Right ventricle myocardium inferior (tissue), 1 donor: ENCODE measurements around the gene PLCH1. TPM values are rescaled to one million over a fixed set of nuclear protein-coding genes. Genes with fewer than 3 reads are reported as not detected.
"Not testable (repeated sequence)": the region's sequence is repeated elsewhere in the genome, so short reads cannot be mapped to it uniquely, and the experiment has no call there.

Source experiments
- ATAC-seq: fragments of 200-7000 bp; cut with Tn5 transposase; one replicate; pipeline ENCODE4 v1.9.1; 2020; ENCODE audit warnings: mild to moderate bottlenecking, moderate library complexity
- DNase-seq: peaks from one replicate; pipeline ENCODE4 v3.0.0; 2021; ENCODE audit errors: missing footprints
- intact Hi-C: fragments of 100-400 bp; cut with DNase I; formaldehyde crosslinking; loops from one replicate; pipeline ENCODE4 v1.11.0; 2022
- total RNA-seq: library from RNA; stranded (reverse); fragmentation: NEBNext Ultra II Directional; extraction: Animal tissue kit (Norgen Biotek cat#: 25700); gene quantifications from one replicate; pipeline ENCODE4 v1.2.1, GENCODE V29; 2021
- donor health status: DM: no; HTN: yes; CAD: no; lungs with severe emphysema.

Gene PLCH1
- total RNA-seq, 1 donor from 2014 or later: 1.3 TPM

GRCh38 chr3:155658671-155659261 lies 86.1 kb downstream of the PLCH1 start:
- DNase-seq (no peak), ATAC-seq (no peak)
- intact Hi-C loops: no loop called here

- intact Hi-C loops: no loop called here
- ATAC-seq: no peak
- DNase-seq: no peak
Observed at GRCh38 chr3:155658006-155658405, 86.9 kb downstream of the PLCH1 start.

GRCh38 chr3:155657161-155657560 lies 87.7 kb downstream of the PLCH1 start:
- intact Hi-C loops: no loop called here
- DNase-seq: no peak
- no peak for ATAC-seq

GRCh38 chr3:155656466-155656865 lies 88.4 kb downstream of the PLCH1 start:
- DNase-seq (no peak), ATAC-seq (no peak)
- intact Hi-C loops: no loop called here

- ATAC-seq (no peak), DNase-seq (no peak)
- intact Hi-C loops: no loop called here
Observed at GRCh38 chr3:155651489-155652218, 93.2 kb downstream of the PLCH1 start.

DNA sequence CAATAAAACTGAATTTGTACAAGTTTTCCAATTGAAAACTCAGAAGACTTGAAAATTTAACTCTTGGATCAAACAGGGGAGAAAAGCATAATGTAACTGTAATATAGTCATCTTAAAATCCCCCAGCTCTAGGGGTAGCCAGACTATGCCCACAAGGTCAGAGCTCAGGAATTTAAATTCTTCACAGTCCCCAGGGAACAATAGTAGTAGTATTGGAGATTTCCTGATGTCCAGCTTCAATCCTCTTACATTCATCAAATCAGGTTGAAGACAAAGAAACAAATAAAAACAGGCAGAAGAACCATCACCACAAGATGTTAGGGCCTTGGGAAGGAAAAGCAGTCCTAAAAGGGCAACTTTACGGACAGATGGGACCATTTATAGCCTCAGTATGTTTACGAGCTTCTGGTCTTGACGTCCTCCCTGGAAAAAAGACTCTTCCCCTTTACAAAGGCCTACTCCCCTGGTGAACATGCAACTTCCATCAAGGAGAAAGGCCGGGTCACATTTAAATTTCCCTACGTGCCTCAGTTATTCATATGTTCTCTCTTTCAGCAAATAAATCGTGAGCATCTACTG lies 96.8 kb downstream of the PLCH1 start:
- DNase-seq: no peak
- intact Hi-C loops: no loop called here
- ATAC-seq: no peak

- DNase-seq (no peak), ATAC-seq (no peak)
- intact Hi-C loops: no loop called here
Observed at GRCh38 chr3:155647206-155647605, 97.7 kb downstream of the PLCH1 start.

GRCh38 chr3:155646669-155647068 lies 98.2 kb downstream of the PLCH1 start:
- no peak for DNase-seq
- intact Hi-C loops: no loop called here
- no peak for ATAC-seq

DNA sequence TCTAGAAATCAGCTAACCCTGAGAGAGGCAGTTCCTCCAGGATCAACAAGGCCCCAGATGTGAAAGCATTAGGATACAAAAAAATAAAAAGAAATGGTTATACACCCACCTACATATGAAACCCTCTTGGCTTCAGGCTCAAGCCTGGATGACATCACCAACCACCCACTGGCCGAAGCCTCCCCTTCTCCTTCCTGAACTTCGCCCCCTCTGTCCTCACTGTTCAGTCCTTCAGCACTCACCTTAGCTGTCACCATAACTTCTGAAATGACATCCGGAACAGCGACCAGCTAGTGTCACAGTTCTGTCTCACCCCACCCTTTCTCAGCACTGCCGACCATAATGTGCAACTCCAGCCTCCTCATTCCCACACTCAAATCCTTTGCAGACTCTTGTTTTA lies 98.7 kb downstream of the PLCH1 start:
- no peak for DNase-seq

GRCh38 chr3:155643581-155644165 lies 101.2 kb downstream of the PLCH1 start:
- no peak for ATAC-seq

More for the DNA sequence above, 98.7 kb downstream of the PLCH1 start:
- ATAC-seq: peak; percentile 28
- intact Hi-C loops: no loop called here

GRCh38 chr3:155641956-155642355 lies 102.9 kb downstream of the PLCH1 start:
- ATAC-seq (no peak), DNase-seq (no peak)
- intact Hi-C loops: no loop called here

More at GRCh38 chr3:155643581-155644165, 101.2 kb downstream of the PLCH1 start:
- intact Hi-C loops: no loop called here
- DNase-seq: no peak

DNA sequence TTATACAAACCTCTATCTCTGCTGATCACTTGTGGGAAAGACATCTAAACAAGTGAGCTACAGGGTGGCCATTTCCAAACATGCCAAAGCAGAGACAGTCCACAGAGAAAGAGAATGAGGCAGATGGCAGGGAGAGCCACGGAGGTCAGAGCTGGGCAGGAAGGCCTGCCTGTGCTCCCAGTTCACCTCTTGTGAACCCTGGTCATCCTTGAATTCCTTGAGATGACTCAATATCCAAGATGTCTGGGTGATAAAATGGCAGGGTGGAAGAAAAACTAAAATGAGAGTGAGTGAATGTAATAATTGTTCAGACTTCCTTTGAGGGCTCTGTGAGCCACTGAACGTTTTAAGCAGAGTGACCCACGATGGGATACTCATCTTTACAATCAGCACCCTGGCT lies 104.8 kb downstream of the PLCH1 start:
- intact Hi-C loops: no loop called here
- no peak for ATAC-seq

GRCh38 chr3:155639462-155640055 lies 105.3 kb downstream of the PLCH1 start:
- intact Hi-C loops: no loop called here
- DNase-seq (no peak), ATAC-seq (no peak)

More for the DNA sequence above, 104.8 kb downstream of the PLCH1 start:
- DNase-seq: no peak

DNA sequence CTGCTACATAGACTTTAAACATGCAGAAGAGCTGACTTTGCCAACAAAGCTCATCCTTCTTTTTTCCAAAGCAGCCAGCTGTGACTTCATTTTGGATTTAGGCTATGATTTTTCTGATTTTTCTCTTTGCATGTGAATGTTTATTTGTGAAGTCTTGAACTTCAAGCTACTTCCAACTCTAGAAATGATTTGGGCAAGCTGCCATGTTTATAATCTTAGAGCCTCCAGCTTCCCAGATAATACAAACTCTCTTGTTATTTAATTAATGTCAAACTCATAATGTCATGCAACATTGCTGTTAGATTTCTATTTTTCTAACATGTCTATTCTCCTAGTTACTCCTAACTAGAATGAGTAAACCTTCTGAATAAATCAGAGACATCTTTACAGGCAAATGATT lies 106.4 kb downstream of the PLCH1 start:
- ATAC-seq, intact Hi-C loops, DNase-seq: not testable (repeated sequence)

DNA sequence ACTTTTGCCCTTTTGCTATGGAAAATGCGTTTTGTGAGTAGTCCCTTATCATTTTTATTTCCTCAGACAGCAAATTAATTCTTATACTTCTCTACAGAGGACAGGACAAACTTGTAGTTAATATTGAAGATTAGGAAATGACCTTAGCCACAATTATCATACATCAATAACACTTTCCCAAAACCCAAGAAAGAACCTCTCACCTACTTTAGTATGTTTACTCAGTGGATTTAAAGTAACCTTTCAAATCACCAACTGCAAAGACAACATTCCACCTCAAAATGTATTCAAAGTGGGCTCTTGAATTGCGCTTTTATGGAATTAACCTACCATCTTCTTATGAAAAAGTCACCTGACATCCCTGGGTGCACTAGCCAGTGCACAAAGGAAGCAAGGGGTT lies 107.3 kb downstream of the PLCH1 start:
- DNase-seq (no peak), ATAC-seq (no peak)
- intact Hi-C loops: no loop called here

- intact Hi-C loops: no loop called here
- DNase-seq: no peak
- no peak for ATAC-seq
Observed at GRCh38 chr3:155635056-155635455, 109.8 kb downstream of the PLCH1 start.

DNA sequence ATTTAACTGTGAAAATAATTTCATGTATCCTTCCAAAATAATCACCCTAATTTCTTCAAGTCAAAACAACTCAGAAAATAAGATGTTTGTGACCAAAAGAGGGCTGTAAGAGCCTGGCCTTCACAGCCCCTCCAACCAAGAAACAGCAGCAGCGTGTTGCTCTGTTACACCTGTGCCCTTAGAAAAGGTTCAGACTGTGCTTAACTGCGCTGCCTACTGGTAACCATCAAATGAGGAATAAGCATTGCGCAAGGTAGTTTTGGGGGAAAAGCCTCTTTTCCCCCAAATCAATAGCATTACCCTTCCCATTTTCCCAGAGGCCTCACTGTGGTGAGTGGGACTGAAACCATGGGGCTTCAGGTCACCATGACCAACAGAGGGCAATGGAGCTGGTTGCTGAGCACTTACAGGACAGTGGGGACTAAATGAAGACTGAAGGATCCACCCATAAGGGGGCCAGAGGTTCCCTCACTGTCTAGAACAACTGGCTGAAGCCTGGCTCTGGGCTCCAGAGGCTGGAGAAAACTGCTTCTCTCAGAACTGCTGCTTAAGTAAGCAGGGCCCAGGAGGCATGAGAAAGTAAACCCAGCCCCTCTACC lies 110.7 kb downstream of the PLCH1 start:
- ATAC-seq: peak; percentile 23
- DNase-seq: no peak
- intact Hi-C loops: no loop called here

DNA sequence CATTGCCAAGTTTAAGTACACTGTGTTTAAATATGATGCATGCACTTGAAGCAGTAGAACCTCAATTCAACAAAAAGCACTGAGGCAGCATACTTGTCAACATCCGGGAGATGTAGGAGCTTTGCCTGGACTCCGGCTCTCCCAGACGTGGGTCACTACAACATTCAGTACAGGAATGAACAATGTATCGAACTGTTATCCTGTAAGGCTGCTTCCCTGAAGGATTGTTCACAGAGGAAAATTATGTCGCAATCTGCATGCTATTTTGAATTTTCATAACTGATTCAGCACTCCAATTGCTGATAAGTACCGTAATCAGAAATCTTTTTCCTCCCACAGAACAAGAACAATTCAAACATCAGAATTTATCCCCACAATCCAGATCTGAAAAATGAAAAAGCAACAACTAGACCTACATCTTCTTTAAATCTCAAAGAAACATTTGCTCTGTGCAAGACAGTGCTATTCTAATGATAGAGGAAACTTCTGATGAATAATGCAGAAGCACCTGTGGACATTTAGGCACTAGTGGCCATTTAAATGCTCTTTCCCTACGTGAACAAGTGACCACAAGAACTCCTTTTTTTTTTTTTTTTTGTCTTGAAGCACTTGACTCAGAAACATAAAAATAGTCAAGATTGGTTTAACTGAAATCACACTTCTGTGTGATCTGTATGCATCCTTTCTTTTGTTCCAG lies 113.4 kb downstream of the PLCH1 start:
- intact Hi-C loops: no loop called here
- no peak for ATAC-seq

GRCh38 chr3:155629556-155629955 lies 115.3 kb downstream of the PLCH1 start:
- ATAC-seq (no peak), DNase-seq (no peak)
- intact Hi-C loops: no loop called here

More for the DNA sequence above, 113.4 kb downstream of the PLCH1 start:
- no peak for DNase-seq
